GM18511 (cell line): ENCODE measurements around the gene CTAGE1.

Experiments used
- ATAC-seq: cut with Tn5 transposase; IDR thresholded peaks from one replicate; pipeline ENCODE4 v1.9.1; 2021; ENCODE audit warnings: mild to moderate bottlenecking, moderate library complexity; ENCODE audit not compliant: unreplicated experiment

CTAGE1 gene

DNA sequence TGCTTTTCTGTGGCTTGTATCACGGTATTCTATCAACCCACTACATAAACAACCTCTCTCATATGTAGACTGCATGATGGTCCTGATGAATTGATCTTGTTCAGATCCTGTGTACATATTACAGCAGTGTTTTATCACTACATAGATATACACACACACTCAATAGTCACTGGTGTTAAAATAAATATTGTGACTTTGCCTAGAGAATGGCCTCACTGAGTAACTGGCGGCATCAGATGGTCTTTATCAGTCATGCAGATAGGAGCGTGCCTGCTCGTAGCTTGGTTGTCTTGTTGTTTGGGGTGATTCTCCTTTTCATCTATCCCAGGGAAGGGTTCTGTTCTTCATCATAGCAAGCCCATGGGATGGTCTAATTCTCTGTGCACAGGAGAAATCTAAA, 18.4 kb upstream of the CTAGE1 start:
- no peak for ATAC-seq

DNA sequence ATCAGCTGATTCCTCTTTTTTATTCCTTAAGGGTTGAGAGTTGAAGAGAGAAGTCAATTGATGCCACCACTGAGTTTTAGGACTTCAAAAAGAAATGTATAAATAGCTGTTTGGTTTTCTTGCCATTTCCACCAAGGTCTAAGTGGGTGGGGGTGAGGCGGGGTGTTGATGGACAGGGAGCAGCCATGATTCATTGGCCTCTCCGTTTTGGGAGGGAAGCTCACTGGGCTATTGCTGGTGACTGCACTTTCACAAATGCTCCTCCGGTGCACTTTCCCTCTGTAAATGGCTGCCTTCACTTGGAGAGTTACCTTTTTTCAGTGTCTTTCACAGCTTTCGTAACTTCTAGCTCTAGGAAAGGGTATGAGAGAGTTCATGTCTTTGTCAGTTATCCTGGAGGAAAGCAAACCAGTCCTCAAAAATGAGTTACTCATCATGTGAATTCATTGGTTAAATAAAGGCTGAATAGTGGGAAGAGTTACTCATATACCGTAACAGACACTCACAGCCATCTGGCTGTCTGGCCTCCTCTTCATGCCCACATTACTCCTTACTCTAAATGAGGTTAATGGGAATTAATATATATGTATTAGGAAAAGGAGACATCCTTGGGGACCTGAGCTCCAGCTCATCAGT, 17.4 kb upstream of the CTAGE1 start:
- no peak for ATAC-seq

DNA sequence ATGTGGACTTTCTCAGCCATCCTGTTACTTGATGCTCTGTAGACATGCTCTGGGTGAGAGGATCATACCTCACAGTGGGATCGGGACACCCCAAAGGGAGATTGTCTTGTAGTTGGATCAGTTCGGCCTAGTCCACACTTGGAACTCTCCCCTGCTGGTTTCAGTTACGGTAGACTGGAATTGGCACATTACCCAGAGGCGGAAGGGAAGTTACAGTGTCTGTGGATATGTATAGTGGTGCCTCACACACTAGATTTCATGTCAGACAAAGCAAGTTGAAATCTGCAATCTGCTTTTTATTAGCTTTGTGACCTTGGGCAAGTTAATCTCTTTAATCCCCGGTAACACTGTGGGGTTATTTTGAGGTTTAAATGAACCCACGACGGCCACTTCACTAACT, 16.2 kb upstream of the CTAGE1 start:
- no peak for ATAC-seq

DNA sequence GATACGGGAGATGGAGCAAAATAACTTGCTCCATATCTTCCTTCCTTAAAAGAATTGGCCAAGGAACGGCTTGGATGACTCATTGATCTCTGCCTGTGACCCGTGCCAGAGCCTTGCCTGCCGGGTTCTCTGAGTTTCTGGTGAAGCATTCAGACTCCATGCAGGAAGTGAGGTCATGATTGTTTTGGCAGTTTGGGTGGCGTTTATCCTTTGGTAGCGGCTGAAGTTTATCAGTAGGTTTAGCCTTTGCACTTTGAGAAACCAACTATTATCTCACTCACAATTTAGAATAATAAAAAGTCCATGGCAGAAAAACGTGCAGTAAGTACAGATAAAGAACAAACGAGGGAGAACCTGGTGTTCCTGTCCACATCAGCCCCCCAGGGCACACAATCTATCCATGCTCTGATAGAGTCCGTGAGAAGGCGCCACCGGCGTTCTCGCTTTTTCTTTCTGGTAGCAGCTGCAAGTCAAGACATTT, 15.0 kb upstream of the CTAGE1 start:
- no peak for ATAC-seq

DNA sequence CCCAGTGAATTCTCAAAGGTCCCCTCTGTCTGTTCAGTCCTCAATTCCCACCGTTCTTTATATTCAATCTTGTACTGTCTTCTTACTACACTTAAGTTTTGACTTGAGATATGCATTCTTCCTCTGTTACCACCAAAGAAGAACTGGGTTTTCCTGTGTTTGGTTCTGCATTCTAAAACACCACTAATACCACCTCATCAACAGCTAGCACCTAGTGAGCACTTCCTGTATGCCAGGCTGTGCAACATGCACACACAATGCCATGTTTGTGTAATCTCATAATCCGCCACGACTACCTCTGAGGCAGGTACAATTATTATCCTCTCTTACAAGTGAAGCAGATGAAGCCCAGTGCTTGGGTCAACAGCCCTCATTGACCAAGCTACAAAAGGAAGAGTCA, 11.8 kb upstream of the CTAGE1 start:
- no peak for ATAC-seq

DNA sequence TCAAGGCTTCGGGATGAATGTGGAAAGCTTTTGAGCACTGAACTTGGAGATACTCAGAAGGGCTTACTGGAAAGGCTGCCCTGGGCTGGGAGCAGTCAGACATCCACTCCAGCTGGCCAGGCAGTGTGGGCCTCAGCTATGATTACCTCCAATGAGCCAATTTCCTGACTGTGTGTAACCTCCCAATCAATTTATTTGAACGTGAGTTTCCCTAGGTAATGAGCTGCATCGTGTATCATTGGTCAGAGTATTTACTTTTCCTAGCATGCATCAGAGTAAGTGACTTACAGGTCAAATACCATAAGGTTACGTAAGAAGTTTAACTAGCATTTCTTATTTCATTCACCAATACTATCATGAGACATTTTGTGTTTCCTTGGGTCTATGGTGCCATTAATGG, 11.0 kb upstream of the CTAGE1 start:
- ATAC-seq = no peak

DNA sequence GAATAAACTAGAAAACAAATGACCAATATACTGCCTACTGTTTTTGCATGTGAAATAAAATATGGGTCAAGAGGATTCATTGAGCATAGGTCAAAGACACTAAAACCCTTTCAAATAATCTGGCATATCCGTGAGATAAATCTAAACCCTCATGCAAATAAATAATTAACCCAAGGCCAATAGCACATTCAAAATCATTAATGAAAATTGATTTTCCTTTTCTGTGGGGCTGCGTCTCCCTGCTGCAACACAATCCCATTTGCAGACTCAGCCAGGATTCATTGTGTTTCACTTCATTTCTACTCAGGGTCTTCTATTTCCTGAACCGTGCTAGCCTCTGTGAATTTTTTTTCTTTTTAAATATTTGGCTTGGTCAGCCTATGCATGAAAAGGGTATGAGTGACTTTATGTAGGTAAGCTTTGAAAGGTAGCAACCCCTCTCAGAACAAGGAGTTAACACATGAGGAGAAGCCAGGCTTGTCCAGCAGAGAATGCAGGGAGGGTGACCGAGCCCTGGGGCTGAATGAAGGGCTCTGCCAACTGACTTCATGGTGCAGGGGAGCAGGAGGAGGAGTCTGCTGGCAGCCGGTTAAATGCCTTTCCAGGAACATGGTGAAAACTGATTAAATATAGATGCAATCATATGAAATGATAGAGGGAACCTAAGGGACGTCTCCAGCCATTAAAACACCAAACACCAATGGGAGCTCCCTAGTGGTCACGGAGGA, 10.3 kb upstream of the CTAGE1 start:
- no peak for ATAC-seq

DNA sequence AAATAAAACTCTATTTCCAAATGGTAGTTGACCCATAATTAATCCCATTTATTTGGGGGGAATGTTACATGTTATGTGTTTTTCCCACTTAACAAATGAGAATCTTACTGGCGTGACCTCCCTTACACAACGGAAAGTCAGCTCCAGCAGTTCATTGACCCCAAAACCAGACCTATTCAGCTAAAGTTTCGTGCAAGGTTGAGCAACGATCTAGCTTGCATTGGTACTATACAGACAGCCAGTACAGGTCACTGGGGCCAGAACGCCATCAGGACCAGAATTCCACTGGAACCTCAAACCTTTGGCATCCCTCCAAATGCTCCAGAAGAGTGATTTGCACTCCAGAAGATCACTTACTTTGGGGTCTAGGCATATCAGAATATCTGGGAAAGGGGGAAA, 6.8 kb upstream of the CTAGE1 start:
- no peak for ATAC-seq

DNA sequence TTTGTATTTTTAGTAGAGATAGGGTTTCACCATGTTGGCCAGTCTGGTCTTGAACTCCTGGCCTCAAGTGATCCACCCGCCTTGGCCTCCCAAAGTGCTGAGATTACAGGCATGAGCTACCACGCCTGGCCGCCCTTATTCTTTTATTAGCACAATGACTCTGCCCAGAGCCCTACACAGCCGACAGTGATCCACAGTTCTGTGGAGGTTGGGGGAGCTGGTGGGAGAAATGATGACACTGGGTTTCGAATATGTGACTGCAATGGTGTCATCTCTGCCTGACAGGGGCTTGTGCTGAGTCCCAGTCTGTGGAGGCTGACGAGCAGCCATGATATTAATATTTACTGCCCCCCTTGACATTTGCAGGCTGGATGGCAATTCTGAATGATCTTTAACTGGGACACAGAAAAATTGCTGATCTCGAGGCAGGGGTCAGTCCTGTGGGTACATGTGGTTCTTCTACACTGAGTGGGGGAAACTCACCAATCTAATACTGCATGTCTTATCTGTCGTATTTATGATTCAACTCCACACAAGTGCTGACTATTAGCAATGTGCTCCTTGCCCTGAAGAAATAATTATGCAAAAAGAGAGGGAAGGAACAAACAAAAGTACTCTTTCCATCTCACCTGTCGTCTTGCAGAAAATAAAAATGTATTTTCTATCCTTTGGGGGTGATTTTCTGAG, 6.3 kb upstream of the CTAGE1 start:
- no peak for ATAC-seq

DNA sequence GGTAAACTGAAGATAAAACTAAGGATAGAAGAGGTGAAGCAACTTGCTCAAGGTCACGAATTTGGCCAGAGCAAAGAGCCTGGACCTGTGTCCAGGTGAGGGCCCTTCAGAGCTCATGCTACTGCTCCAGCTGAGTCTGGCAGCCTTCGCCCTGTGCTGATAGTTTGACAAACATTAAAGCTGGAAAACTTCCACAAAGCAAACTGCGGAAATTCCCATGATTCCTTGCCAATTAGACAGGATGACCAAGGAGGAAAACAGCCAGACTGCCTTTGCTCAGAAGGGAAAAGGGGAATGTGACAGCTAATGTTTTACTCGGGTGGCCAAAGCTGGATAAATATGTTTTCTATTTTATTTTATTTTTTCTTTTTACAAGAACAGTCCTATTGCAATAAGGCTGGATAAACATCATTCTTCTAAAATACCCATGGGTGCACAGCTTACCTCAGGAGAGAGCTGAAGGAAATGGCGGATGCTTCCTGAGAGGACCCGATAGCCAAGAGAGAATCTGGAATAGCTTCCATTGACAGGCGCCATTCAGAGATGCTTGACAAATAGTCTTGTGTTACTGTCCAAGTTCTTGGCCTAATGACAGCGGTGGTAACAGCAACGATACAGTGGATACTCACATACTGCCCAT, 5.3 kb upstream of the CTAGE1 start:
- no peak for ATAC-seq

DNA sequence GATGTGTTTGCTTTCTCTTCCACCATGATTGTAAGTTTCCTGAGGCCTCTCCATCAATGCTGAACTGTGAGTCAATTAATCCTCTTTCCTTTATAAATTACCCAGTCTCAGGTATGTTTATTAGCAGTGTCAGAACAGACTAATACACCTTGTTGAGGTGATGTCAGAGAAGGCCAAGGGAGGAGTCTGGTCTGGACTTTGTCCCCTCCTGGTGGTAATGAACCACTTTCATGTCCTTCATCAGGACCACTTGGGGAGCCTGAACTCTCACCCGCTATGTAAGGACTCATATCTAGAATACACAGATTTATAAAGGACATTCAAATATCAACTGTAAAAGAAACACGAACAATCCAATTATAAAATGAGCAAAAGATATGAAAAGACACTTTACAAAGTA, 2.9 kb upstream of the CTAGE1 start:
- no peak for ATAC-seq

DNA sequence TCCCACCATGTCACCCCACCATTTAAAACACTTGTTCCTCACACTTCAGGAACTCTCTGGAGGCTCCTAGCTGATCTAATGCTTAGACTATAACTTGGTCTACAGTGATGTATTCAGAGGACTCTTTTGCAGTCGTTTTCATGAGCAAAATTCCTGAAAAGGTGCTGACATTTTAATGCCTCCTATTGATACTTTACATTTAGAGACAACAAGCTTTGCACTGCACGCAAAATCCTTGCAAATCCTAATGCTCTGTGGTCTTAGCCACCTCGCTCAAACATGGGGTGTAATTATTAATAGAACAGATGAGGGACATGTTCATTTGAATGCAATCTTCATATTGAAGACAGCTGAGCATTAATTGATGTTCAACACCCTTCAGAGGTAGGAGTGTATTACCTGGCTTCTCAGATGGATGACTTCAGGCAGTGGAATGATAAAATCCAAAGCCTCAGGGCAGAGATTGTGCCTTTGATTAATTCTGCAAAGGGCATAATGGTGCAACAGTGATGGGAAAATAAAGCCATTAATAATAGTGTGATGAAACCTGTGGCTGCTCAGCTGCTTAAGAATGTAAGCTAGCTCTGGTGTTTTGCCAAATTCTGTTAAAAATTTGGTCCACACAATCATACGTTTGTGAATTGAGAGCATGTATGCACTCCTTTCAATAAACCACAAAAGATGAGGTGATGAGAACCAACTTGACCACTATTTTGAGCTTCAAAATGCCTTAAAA, 5.4 kb downstream of the CTAGE1 start:
- ATAC-seq = no peak

DNA sequence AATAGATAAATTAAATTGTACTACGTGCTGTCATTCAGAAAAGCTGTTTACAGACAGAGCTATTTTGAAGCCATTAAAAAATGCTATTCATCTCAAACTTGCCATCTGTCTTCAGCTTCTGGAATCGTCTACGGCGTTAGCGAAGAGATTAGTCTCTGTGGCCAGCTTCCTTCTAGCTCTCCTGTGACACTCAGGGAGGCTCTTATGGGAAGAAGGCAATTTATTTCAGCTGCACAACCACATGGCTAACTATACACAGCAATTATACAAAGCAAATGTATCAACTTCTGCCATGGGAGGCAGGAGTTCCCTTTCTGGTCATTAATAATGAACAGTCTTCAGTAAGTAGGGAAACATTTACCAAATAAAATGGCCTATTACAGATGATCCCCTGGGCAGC, 6.3 kb downstream of the CTAGE1 start:
- ATAC-seq = no peak

DNA sequence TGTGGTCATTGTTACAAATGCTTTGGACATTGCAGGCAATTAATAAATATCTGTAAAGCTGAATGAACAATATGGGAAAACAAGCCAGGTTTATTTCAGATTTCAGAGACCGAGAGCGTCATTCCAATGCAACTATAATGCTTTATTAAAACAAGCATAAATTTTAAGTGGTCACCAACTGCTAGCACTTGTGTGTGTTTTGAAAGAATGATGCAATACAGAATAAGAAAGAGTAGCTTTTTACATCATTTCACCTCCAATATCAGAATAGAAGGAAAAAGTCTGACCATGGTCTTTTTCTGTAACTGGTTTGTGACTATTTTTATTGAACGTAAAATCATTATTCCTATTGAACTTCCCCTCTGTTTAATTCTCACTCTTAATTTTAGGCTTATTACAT, 7.6 kb downstream of the CTAGE1 start:
- no peak for ATAC-seq

DNA sequence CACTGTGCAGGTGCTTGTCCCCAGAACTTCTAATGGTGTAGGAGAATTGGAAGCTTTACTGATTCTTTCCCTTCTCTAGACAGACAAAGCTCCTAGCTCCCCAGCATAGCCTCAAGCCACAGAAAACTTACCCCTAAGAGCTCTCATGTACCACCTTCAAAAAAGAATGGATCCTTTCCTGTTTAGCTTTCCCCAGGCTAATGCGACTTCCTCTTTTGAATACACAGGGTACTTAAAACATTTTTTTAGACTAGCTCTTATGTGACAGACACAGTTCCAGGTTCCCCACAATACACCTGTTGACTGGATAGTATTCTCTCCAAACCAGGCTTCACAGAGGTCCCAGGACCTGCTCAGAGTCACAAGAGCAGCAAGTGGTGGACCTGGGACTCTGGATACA, 8.3 kb downstream of the CTAGE1 start:
- ATAC-seq = no peak

DNA sequence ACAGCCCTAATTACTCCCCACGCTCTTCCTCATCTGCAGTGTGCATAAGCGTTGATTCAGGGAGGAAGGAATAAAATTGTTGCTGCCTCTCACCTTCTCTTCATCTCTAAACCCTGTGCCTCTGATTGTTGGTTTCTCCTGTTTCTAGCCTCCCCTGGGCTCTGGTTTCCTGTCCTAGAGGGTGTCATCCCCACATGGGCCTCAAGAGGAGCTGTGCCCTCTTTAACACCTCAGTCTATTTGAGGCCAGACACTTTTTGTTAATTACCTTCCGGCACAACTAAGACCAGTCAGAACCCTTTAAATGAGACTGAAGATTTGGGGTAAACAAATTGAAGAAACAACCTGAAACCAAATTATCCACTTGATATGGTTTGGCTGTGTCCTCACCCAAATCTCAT, 9.7 kb downstream of the CTAGE1 start:
- ATAC-seq = no peak

DNA sequence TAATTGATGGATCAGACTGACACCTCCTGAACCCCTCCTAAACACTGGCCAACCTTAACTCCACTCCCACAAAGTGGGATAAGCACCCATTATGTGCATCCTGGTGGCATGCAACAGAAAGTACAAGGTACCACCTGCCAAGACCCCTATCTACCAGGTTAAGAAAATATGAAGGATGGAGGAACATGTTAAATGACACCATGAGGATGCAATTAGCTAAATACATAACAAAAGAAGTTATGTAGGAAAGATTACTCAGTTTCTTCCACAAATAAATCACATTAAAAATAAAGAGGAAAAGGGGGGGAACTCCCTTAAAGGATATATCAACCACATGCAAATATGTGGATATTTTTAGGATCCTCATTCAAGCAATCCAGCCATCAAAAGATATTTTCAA, 12.6 kb downstream of the CTAGE1 start:
- no peak for ATAC-seq

DNA sequence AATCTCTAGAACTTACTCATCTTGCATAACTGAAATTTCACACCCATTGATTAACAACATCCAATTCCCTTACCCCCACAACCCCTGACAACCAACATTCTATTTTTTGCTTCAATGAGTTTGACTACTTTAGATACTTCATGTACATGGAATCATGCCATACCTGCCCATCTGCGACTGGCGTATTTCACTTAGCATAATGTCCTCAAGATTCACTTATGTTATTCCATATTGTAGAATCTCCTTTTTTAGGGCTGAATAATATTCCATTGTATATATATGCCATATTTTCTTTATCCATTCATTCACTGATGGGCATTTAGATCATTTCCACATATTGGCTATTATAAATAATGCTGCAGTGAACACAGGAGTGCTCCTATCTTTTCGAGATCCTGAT, 13.8 kb downstream of the CTAGE1 start:
- no peak for ATAC-seq

DNA sequence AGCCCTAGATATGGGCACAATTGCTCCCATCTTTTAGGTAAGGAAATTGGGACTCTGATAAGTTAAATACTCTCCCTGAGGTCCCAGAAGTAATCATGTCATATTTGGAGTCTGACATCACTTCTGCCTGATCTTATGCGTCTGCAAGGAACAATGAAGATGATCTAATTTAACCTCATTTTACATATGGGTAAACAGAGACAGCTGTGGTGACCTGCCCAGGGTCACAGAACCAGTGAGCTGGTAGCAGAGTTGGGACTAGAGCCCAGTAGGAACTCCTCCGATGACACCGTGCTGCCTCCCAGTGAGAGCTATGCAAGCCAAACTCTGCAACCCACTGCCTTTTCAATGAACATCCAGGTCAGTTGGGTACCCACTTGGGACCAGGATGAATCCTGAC, 17.8 kb downstream of the CTAGE1 start:
- ATAC-seq = no peak

DNA sequence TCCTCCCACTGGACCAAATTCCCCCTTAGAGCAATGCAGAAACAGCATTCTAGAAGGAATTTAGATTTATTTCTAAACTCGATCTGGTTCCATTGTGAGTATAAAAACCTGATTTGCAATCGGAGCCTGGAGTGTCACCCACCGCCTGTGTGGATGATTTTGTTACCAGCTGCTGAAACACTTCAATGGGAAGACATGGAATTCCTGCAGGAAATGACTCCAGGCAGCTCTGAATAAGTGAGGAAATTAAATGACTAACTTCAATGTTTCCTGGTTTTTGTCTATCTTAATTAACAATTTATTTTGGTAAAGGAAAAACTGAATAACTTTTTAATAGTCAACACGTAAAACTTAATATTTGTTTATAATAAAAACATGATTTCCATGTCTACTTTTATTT, 19.3 kb downstream of the CTAGE1 start:
- ATAC-seq = no peak

DNA sequence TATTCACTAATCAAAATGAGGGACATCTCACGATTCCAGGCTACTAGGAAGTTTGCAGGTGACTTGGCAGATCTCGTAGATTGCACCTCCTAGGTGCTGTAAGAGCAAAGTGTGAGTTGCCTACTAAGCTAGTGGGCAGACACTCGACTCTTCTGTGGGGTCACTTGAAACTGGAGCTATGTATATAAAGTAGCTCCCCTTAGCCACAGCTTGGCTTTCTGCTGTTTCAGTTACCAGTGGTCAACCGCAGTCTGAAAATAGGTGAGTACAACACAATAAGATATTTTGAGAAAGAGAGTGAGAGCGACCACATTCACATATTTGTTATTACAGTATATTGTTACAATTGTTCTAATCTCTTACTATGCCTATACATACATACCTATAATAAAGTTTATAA, 23.3 kb downstream of the CTAGE1 start:
- ATAC-seq = no peak
